DMS 273 treated with DMSO at 0.1 percent for 48 hours (cell line): Measurements from ENCODE around the gene TUBB4A.
A peak's percentile ranks its signal among the peaks of the same experiment; 100 is the strongest.
"Not testable (repeated sequence)": the region's sequence is repeated elsewhere in the genome, so short reads cannot be mapped to it uniquely, and the experiment has no call there.

ENCODE experiments used
- DNase-seq: peaks from one replicate; lab custom pipeline; 2025; lab: John Stamatoyannopoulos, UW

The TUBB4A gene

DNA sequence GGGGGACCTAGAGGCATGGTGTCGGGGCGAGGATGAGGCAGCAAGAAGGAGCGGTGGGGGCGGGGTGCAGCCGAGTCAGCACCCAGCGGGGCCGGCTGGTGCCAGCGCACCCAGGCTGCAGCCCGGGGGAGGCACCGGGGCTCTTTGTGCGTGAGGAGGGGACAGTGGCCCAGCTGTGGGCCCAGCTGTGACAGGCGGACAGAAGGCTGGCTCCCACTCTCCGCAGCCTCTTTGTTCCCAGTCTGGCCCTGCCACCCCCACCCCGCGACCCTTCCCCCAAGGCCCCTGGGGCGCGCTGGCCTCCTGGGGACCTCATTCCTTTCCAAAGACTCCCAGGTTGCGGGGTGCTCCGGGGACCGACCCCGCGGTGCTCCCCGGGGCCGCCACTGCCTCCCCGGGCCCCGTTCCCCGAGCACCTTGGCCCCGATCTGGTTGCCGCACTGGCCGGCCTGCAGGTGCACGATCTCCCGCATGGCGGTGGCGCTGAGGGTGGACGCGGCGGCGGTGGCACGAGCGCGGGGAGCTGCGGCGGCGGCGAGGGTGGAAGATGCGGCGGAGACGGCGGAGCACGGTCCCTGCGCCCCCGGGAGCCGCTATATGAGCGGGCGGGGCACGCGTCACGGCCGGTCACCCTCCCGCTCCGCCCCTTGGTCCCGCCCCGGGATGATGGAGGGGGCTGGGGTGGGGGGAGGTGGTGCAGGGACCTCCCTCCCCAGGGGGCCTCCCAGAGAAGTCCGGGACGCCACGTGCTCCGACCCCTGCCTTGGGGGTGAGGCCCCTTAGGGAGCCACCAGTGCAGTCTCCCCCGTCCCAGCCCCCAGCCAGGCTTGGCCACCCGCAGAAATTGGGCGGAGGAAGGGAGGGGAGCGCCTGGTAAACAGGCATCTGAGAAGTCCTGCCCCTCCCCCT is at the start of gene TUBB4A:
TUBB4A (minus strand) TSS at position 570 of the 909 bp plus-strand sequence; CDS start at position 473, 97 bp downstream.
- no peak for DNase-seq

DNA sequence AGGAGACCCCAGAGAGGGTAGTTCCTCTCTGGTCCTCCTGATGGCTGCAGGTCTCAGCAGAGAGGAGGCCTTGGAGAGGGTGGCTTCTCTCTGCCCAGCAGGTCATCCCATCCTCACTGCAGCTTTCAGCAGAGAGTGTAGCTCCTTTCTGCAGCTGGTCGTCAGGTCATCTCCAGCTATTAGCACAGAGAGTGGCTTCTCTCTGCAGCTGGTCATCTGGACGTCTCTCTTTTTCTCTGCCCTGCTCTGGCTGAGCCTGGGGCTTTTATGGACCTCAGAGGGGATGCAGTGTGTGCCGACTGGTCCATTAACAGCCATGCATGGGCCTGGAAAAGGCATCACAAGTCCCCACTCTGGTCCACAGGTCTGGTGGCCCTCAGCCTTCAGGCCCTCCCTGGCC is 49.0 kb upstream of the TUBB4A start:
- no peak for DNase-seq

DNA sequence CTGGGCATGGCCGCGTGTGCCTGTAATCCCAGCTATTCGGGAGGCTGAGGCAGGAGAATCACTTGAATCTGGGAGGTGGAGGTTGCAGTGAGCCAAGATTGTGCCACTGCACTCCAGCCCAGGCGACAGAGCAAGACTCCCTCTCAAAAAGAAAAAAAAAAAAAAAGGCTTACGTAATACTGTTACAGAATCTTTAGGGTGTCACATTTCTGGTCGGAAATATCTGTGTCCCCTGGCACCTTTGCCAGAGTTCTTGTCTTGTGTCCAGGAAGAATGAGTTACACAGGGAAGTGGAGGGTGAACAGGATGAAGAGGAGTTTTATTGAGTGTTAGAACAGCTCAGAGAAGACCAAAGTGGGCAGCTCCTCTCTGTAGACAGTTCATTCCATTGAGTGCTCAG is 48.6 kb upstream of the TUBB4A start:
- not testable (repeated sequence) for DNase-seq

DNA sequence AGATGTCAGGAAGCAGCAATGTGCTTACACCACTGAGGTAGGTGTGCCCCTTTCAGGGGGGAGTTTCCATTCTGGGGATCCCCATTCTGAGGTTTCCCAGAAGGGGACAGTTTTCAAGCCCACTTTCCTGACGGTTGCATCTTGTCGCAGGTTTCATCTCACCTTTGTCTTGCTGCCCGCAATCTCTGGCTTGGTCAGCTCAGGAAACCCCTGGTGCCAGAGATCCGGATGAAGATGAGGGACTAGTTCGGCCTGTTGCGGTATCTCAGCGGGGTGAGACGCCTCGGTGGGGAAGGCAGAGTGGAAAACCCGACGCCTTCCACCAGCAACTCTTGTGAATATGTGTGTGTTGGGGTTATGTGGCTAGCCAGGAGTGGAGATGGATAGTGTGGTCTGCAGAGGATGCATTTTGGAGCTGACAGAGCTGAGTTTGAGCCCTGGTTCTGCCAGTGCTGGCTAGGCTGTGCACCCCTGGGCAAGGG is 41.8 kb upstream of the TUBB4A start:
- no peak for DNase-seq

DNA sequence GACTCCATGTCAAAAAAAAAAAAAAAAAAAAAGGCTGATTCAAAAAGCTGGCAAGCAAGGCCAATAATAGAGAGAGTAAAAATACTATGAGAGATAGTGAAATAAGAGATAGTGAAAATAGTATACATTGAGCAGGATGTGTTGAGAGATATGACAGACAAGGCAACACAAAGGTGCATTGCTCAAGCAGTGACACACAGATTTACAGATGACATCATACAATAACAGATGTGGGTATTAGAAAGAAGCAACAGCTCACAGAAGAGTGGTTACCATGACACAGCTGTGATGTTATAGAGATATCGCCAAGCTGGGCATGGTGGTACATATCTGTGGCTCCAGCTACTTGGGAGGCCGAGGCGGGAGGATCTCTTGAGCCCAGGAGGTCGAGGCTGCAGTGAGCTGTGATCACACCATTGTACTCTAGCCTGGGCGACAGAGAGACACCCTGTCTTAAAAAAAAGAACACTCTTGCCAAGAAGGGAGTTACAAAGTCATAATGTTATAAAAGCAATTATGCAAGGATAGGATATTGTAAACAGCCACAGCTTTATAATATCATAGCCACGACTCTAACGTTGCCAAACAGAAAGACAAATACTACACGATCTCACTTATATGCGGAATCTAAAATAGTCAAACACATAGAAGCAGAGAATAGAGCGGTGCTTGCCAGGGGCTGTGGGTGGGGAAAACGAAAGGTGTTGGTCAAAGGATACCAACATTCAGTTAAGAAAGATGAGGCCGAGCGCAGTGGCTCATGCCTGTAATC is 39.0 kb upstream of the TUBB4A start:
- no peak for DNase-seq

DNA sequence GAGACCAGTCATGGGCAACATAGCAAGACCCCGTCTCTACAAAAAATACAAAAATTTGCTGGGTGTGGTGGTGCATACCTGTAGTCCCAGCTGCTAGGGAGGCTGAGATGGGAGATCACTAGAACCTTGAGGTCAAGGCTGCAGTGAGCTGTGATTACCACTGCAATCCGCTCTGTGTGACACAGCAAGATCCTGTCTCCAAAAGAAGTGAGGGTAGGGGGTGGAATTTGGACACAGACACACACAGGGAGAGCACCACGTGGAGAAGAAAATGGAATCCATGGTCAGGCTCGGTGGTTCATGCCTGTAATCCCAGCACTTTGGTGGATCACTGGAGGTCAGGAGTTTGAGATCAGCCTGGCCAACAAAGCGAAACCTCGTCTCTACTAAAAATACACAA is 37.4 kb upstream of the TUBB4A start:
- DNase-seq: no peak

DNA sequence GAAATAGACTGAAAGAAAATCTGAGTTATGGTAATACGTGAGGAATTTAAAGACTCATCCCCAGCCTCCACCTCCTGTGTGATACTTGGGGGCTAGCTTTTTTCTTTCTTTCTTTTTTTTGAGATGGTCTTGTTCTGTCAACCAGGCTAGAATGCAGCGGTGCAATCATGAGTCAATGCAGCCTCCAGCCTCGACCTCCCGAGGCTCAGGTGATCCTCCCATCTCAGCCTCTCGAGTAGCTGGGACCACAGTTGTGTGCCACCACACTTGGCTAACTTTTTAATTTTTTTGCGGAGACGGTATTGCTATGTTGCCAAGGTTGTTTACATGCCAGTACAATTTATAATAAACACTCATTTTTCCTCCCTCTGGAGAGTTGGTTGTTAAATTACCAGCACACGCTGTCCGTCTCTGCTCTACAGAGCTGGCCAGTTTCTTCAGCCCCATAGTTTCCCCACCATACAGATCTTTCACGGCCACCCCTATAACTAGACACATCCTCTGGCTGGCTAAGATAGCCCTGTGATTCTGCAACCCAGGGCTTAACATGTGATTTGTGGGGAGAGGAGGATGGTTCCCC is 33.5 kb upstream of the TUBB4A start:
- no peak for DNase-seq

DNA sequence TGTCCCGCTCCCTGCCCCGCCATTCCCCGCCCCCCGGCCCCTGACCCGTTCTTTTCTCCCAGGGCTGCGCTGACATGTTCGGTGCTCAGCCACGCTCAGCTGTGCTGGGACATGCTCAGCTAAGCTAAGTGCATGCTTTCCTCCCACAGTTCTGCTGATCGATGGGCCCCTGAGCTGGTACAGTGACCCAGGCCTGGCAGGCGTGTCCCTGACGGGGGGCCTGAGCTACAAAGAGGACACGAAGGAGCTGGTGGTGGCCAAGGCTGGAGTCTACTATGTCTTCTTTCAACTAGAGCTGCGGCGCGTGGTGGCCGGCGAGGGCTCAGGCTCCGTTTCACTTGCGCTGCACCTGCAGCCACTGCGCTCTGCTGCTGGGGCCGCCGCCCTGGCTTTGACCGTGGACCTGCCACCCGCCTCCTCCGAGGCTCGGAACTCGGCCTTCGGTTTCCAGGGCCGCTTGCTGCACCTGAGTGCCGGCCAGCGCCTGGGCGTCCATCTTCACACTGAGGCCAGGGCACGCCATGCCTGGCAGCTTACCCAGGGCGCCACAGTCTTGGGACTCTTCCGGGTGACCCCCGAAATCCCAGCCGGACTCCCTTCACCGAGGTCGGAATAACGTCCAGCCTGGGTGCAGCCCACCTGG is 32.5 kb upstream of the TUBB4A start:
- DNase-seq: no peak

DNA sequence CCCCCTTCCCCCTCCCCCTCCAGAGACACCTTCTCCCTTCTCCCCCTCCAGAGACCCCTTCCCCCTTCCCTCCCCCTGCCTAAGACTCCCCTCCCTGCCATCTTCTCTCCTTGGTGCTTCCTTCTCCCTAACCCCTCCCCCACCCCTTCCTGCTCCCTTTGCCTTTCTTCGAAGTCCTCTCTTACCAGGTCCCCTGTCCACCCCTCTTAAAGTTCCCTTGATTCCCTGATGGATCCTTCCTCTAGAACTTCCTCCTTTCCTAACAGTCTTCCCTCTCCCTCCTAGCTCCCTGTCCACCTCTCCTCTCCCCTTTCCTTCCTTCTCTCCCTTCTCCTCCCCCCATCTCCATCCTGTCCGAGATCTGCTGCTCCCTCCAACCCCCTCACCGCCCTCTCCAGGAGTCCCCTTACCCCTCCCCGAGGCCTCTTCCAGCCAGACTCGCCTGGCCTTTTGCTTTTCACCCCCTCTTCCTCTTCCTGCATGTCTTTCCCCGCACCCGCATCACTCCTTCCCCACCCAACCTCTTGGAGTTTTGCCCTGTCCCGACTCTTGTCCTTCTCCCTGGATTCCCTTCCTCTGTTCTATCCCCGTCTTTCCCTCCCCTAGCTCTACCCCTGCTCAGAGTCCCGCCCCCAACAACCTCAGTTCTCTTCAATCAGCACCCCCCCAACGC is 31.8 kb upstream of the TUBB4A start:
- DNase-seq: no peak

DNA sequence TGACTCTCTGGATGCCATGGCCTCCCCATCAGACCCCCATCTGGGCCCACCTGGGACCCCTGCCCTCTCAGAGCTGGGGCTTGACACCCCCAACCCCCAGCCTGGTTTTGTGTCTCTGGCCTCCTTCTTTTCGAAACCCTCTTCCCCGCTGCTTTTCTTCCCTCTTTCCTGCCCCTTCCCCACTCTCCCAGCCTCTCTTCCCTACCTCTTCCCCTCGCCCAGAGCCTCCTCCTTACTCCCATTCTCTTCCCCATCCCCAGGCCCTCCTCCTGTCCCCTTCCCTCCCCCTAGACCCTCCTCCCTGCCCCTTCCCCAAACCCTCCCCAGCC is 30.9 kb upstream of the TUBB4A start:
- no peak for DNase-seq

DNA sequence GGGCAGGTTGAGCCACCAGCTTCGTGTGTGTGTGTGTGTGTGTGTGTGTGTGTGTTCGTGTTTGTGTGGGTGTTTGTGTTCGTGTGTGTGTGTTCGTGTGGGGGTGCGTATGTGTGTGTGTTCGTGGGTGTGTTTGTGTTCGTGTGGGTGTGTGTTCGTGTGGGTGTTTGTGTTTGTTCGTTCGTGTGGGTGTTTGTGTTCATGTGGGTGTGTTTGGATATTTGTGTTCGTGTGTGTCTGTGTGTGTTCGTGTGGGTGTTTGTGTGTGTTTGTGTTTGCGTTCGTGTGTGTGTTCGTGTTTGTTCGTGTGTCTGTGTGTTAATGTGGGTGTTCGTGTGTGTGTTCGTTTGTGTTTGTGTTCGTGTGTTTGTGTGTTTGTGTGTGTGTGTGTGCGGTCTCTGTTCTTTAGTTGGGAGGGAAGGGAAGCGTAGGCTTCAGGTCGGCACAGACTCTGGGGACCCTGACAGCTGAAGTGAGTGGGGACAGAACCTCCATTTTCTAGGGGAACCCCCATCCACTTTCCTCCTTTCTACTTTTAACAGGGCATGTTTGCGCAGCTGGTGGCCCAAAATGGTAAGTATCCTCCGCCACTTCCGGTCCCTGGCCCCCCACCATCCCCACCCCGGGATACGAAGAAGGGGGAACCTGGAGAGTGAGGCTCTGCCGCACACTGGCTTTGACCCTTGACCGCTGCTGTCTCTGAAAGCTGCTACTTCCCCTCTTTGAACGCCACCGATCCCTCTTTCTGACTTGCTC is 30.3 kb upstream of the TUBB4A start:
- DNase-seq: no peak

DNA sequence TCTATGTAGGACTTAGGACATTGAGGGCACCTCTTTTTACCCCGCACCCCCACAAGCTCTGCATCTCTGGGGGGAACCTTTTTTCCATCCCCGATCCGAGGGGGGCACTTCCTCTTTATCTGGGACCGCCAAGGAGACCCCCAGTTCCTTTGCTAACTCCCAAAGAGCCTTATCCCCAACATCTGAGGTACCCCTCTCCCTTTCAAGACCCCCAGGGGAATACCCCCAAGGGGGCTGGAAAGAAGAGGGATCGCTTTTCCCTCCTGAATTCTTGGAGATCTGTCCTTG is 29.8 kb upstream of the TUBB4A start:
- DNase-seq: no peak

DNA sequence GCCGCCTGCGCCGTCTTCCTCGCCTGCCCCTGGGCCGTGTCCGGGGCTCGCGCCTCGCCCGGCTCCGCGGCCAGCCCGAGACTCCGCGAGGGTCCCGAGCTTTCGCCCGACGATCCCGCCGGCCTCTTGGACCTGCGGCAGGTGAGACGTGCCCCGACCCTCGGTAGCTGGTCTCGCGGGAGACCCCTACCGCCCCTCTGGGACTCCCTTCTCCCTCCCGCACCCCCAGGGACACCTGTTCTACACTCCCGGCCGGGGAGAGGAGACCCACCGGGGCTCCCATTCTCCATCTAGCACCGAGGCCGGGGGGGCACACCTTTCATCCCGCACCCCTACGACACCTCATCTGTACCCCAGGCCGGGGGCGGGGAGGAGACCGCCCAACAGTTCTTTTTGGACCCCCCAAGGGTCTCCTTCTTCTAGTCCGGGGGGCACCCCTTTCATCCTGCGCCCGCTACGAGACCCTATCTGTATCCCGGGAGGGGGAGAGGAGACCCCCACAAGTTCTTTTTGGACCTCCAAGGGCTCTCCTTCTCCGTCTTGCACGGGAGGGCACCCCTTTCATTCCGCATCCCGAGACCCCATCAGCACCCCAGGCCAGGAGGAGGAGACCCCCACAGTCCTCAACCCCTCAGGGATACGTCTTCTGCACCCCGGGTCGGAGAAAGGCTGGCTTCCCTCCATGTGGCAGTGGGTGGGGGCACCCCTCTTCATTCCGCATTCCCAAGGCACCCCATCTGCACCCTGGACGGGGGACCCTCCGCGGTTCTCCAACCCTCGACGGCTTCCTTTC is 29.2 kb upstream of the TUBB4A start:
- no peak for DNase-seq

DNA sequence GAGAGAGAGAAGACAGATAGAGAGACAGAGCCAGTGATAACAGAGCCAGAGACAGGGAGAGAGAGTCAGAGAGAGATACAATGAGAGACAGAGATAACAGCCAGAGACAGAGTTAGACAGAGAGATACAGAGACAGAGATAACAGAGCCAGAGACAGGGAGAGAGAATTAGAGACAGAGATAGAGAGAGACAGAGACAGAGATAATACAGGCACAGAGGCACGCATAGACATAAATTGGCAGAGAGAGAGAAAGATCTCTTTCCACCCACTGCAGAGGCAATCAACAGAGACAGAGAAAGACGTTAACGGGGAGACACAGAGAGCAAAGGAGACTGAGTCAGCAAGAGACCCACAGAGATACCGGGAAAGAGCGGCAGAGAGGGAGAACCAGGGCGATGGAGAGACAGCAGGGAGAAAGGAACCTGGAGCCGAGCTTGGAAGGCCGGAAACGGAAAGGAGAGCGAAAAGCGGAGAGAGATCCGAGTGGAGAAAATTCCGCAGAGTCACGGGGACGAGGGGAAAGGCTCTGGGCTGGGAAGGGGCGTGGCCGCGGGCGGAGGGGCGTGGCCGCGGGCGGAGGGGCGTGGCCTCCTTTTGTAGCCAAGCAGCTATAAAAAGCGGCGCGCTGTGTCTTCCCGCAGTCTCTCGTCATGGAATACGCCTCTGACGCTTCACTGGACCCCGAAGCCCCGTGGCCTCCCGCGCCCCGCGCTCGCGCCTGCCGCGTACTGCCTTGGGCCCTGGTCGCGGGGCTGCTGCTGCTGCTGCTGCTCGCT is 28.5 kb upstream of the TUBB4A start, which contains the start of gene TNFSF9:
TNFSF9 (plus strand) TSS at position 641 of the 777 bp plus-strand sequence; CDS start at position 652, 11 bp downstream.
- peak; percentile 38 for DNase-seq

DNA sequence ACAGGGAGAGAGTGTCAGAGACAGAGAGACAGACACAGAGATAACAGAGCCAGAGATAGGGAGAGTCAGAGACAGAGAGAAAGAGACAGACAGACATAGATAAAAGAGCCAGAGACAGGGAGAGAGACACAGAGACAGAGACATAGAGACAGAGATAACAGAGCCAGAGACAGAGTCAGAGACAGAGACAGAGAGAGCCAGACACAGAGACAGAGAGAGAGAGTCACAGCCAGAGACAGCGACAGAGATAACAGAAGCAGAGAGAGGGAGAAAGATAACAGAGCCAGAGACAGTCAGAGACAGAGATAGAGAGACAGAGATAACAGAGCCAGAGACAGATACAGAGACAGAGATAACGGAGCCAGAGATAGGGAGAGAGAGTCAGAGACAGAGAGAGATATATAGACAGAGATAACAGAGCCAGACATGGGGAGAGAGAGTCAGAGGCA is 27.9 kb upstream of the TUBB4A start:
- DNase-seq: no peak

DNA sequence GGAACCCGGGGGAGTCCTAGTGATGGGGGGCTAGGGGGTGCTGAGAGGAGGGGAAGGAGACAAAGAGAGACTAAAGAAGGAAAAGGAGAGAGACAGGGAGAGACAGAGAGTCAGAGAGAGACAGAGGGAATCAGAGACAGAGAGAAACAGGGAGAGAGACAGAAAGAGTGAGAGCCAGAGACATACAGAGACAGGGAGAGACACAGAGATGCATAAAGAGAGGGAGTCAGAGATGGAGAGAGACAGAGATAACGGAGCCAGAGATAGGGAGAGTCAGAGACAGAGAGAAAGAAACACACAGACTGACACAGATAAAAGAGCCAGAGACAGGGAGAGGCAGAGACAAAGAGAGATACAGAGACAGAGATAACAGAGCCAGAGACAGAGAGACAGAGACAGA is 27.2 kb upstream of the TUBB4A start:
- no peak for DNase-seq

DNA sequence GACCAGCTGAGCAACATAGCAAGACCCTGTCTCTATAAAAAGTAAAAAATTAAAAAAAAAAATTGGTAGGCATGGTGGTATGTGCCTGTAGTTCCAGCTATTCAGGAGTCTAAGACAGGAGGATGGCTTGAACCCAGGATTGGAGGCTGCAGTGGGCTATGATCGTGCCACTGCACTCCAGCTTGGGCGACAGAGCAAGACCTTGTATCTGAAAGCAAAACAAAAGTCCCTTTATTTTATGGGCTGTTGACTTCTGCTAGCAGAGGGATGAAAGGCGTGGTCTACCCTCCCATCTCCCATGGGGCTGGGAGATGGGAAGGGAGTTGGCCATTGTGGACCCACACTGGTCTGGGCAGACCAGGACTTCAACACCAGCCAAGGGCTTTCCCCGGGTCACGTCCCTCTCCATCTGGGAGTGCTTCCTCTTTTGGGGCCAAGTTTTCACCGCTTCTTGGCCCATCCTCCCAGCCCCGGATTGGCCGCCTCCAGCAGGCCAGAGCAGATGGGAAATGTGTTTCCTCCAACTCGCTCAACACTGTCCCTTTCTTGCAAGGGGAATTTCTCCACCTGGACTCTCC is 26.5 kb upstream of the TUBB4A start:
- peak; percentile 8 for DNase-seq

DNA sequence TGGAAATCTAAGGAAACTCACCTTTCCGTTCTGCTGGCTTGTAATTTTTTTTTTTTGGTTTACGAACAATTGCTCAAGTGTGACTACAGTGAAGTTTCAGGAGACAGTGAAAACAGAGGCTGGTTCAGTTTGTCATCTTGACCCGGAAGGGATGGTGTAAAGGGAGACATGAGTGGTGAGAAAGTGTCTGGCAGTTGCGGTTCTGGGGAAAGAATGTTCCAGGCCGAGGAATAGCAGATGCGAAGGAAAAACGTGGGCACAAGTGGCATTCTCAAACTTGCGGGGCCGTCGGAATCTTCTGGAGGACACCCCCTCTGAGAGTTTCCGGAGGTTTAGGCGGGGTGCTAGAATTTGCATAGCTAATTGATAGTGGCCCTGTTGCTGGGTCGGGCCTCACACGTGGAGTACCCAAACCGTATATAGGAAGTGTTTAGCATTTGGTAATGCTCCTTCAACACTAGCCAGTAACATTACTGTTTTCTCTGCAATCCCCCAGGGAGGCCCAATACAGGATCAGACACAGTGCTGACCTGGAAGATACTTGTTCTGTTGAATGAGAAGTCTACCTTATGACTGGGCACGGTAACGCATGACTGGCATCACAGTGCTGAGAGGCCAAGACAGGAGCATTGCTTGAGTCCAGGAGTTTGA is 25.9 kb upstream of the TUBB4A start:
- DNase-seq: no peak
